Glutamatergic neuron (in vitro differentiated cells): Measurements from ENCODE around the gene RACK1. TPM values are rescaled to one million over a fixed set of nuclear protein-coding genes. Genes with fewer than 3 reads are reported as not detected.

ENCODE experiments used
- DNase-seq: peaks from one replicate; pipeline ENCODE4 v3.0.0; 2022
- H3K27ac Mint-ChIP-seq: one replicate; pipeline ENCODE4 v1.8.0; 2020; ENCODE audit warnings: mild to moderate bottlenecking, mixed read lengths, inconsistent platforms; ENCODE audit not compliant: unreplicated experiment
- H3K27me3 Mint-ChIP-seq: one replicate; pipeline ENCODE4 v1.8.0; 2020; ENCODE audit warnings: mild to moderate bottlenecking, moderate library complexity, mixed read lengths, inconsistent platforms; ENCODE audit not compliant: unreplicated experiment
- H3K36me3 Mint-ChIP-seq: one replicate; pipeline ENCODE4 v1.8.0; 2020; ENCODE audit warnings: mild to moderate bottlenecking, mixed read lengths, inconsistent platforms; ENCODE audit not compliant: unreplicated experiment
- H3K4me1 Mint-ChIP-seq: one replicate; pipeline ENCODE4 v1.8.0; 2020; ENCODE audit warnings: mild to moderate bottlenecking, low read depth, mixed read lengths, inconsistent platforms; ENCODE audit not compliant: unreplicated experiment
- H3K4me3 Mint-ChIP-seq: one replicate; pipeline ENCODE4 v1.8.0; 2020; ENCODE audit warnings: mild to moderate bottlenecking, mixed read lengths, inconsistent platforms; ENCODE audit not compliant: unreplicated experiment
- H3K9me3 Mint-ChIP-seq: one replicate; pipeline ENCODE4 v1.8.0; 2020; ENCODE audit warnings: mild to moderate bottlenecking, moderate library complexity, mixed read lengths, inconsistent platforms; ENCODE audit not compliant: unreplicated experiment
- CTCF ChIP-seq: fragments of 200-600 bp; sonication (generic); IDR thresholded peaks from one replicate; pipeline ENCODE4 v1.5.0; 2021; ENCODE audit not compliant: partially characterized antibody, unreplicated experiment
- total RNA-seq: library from RNA; stranded (reverse); fragmentation: NEBNext Ultra II Directional; extraction: Animal tissue kit (Norgen Biotek cat#: 25700); gene quantifications from one replicate; pipeline ENCODE4 v1.2.1, GENCODE V29; 2021; ENCODE audit not compliant: unreplicated experiment

The RACK1 gene
- total RNA-seq, 1 donor from 2014 or later = 1,397 TPM

GRCh38 chr5:181203777-181204112, 40.0 kb downstream of the RACK1 start:
- DNase-seq = no peak

GRCh38 chr5:181203093-181203711, 40.5 kb downstream of the RACK1 start:
- no peak for DNase-seq
- Mint-ChIP-seq H3K27ac (no peak overlapping the region), H3K36me3 (peaks cover 15% of the 10 kb centered on the region), H3K4me1 (peaks cover 28% of the 10 kb centered on the region), H3K27me3 (peaks cover 37% of the 10 kb centered on the region), H3K9me3 (peaks cover 29% of the 10 kb centered on the region), H3K4me3 (no peak overlapping the region)
- TF ChIP-seq CTCF = no peak

More at GRCh38 chr5:181203777-181204112, 40.0 kb downstream of the RACK1 start:
- Mint-ChIP-seq H3K27ac (no peak overlapping the region), H3K36me3 (peaks cover 15% of the 10 kb centered on the region), H3K4me3 (peak overlapping the region; percentile 81), H3K4me1 (peaks cover 26% of the 10 kb centered on the region), H3K27me3 (peaks cover 36% of the 10 kb centered on the region), H3K9me3 (peaks cover 31% of the 10 kb centered on the region)
- no peak for TF ChIP-seq CTCF

- Mint-ChIP-seq H3K9me3 (peaks cover 6% of the 10 kb centered on the region), H3K4me1 (peaks cover 17% of the 10 kb centered on the region), H3K36me3 (peaks cover 4% of the 10 kb centered on the region), H3K27ac (no peak overlapping the region), H3K27me3 (peaks cover 16% of the 10 kb centered on the region), H3K4me3 (peak overlapping the region; percentile 40)
- TF ChIP-seq CTCF = no peak
- DNase-seq = no peak
Measured at GRCh38 chr5:181200816-181201215, 42.9 kb downstream of the RACK1 start.

GRCh38 chr5:181199881-181200638, 43.6 kb downstream of the RACK1 start:
- H3K4me3 Mint-ChIP-seq = peak overlapping the region; percentile 40
- H3K9me3 Mint-ChIP-seq = peaks cover 3% of the 10 kb centered on the region
- peak overlapping the region; percentile 7 for H3K27ac Mint-ChIP-seq
- no peaks in the 10 kb centered on the region for H3K36me3 Mint-ChIP-seq
- no peak for TF ChIP-seq CTCF
- H3K27me3 Mint-ChIP-seq = peaks cover 15% of the 10 kb centered on the region
- DNase-seq = no peak
- H3K4me1 Mint-ChIP-seq = peaks cover 17% of the 10 kb centered on the region

GRCh38 chr5:181198905-181199519, 44.7 kb downstream of the RACK1 start:
- H3K36me3 Mint-ChIP-seq = no peaks in the 10 kb centered on the region
- peaks cover 4% of the 10 kb centered on the region for H3K9me3 Mint-ChIP-seq
- H3K4me3 Mint-ChIP-seq = peak overlapping the region; percentile 34
- no peak for DNase-seq
- peaks cover 15% of the 10 kb centered on the region for H3K27me3 Mint-ChIP-seq
- peaks cover 17% of the 10 kb centered on the region for H3K4me1 Mint-ChIP-seq
- H3K27ac Mint-ChIP-seq = no peak overlapping the region
- no peak for TF ChIP-seq CTCF
